PFSK-1 (cell line): ENCODE results near the gene RERE.

Experiments
- FOXP2 ChIP-seq: optimal IDR thresholded peaks from 2 replicates; pipeline ENCODE3; 2011; ENCODE audit warnings: borderline replicate concordance, control low read depth, inconsistent platforms; ENCODE audit not compliant: insufficient read depth; ENCODE audit errors: extremely low read length, extremely low read depth
- POLR2AphosphoS5 ChIP-seq: IDR thresholded peaks from 2 replicates; pipeline ENCODE4 v1.6.1; 2012; ENCODE audit warnings: low read depth, mild to moderate bottlenecking, control low read depth, low read length, moderate library complexity
- SIN3A ChIP-seq: IDR thresholded peaks from 2 replicates; pipeline ENCODE4 v1.6.1; 2012; ENCODE audit warnings: mild to moderate bottlenecking, low read length, moderate library complexity, borderline replicate concordance; ENCODE audit not compliant: insufficient read depth
- TAF1 ChIP-seq: IDR thresholded peaks from 2 replicates; pipeline ENCODE4 v1.6.1; 2012; ENCODE audit warnings: low read length, control low read depth, borderline replicate concordance; ENCODE audit not compliant: insufficient read depth
- TF ChIP-seq, protein P1 (sequence below), 2 experiments: IDR thresholded peaks; 2 replicates each; pipeline versions ENCODE4 v1.6.1 to v1.8.0; 2011 to 2012; ENCODE audit warnings: low read depth in 2 of 2, low read length in 2 of 2, control low read depth in 1 of 2, inconsistent platforms in 1 of 2, mild to moderate bottlenecking in 1 of 2, moderate library complexity in 1 of 2; ENCODE audit not compliant: insufficient read depth in 1 of 2

The RERE gene

GRCh38 chr1:8628606-8629005 is 188.8 kb downstream of the RERE start:
- TF ChIP-seq POLR2AphosphoS5 (no peak), TAF1 (no peak), FOXP2 (no peak), SIN3A (no peak)
- TF ChIP-seq, protein P1, sequence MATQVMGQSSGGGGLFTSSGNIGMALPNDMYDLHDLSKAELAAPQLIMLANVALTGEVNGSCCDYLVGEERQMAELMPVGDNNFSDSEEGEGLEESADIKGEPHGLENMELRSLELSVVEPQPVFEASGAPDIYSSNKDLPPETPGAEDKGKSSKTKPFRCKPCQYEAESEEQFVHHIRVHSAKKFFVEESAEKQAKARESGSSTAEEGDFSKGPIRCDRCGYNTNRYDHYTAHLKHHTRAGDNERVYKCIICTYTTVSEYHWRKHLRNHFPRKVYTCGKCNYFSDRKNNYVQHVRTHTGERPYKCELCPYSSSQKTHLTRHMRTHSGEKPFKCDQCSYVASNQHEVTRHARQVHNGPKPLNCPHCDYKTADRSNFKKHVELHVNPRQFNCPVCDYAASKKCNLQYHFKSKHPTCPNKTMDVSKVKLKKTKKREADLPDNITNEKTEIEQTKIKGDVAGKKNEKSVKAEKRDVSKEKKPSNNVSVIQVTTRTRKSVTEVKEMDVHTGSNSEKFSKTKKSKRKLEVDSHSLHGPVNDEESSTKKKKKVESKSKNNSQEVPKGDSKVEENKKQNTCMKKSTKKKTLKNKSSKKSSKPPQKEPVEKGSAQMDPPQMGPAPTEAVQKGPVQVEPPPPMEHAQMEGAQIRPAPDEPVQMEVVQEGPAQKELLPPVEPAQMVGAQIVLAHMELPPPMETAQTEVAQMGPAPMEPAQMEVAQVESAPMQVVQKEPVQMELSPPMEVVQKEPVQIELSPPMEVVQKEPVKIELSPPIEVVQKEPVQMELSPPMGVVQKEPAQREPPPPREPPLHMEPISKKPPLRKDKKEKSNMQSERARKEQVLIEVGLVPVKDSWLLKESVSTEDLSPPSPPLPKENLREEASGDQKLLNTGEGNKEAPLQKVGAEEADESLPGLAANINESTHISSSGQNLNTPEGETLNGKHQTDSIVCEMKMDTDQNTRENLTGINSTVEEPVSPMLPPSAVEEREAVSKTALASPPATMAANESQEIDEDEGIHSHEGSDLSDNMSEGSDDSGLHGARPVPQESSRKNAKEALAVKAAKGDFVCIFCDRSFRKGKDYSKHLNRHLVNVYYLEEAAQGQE (IDR thresholded peaks at IDR 0.05; ENCODE audit: insufficient read depth in 1 of 2, low read depth in 2 of 2, low read length in 2 of 2) = no peak

DNA sequence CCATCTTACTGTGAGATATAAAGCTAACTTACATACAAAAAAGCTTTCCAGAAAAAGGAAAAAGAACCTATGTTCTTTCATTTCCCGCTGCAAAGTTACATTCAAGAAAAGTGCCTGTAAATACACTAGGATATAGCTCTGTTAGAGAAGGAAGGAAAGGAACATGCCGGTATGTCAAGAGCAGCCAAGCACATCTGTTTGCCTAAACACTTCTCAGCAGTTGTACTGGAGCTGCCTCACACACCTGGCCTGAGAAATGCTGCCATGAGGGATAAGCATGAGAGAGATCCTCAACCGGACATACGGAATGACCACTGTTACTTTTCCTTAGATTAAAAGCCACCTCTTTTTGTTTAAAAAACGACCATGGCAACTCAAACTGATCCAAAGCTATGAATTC is 189.7 kb downstream of the RERE start:
- TF ChIP-seq, protein P1 (IDR thresholded peaks at IDR 0.05; ENCODE audit: insufficient read depth in 1 of 2, low read depth in 2 of 2, low read length in 2 of 2) = no peak
- TF ChIP-seq SIN3A (no peak), POLR2AphosphoS5 (no peak), TAF1 (no peak), FOXP2 (no peak)

DNA sequence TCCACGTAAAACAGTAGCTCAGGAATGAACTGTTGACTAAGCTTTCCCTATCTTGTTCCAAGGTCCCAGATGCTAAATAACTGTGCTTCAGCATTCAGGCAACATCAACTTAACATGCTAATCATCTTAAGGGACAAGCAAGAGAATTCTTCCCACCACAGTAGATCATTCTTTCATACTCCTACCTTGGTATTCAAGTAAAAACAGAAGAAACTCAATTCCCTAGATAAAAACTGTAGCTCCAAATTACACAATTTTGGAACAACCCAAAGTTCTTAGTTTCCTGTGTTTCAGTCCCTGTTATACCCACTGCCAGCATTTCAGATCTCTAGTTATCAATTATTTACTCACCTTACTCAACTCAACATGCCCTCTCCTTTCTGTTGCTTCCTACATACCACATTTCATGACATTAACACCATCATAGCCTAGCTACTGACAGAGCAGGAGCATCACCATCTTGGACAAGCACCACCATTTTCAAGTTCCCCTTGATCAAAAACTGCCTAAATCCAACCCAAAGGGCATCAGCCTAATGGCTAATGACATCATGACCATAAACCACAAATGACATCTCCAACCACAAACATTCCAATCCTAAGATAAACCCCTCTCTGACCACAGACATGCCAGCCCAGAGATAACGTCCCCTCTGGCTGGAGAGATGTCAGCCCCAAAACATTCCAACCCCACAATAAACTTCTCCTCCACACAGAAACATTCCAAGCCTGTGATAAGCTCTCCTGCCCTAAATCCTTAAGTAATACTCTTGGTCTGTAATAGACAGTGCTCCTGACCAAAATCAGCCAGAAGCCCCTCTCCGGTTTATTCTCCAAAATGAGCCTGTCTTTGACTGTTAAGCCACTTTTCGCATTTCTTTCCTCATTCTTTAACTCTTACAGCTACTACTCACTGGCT is 191.2 kb downstream of the RERE start:
- TF ChIP-seq, protein P1 (IDR thresholded peaks at IDR 0.05; ENCODE audit: insufficient read depth in 1 of 2, low read depth in 2 of 2, low read length in 2 of 2) = no peak
- TF ChIP-seq TAF1 (no peak), POLR2AphosphoS5 (no peak), FOXP2 (no peak), SIN3A (no peak)

GRCh38 chr1:8625491-8625890 is 191.9 kb downstream of the RERE start:
- TF ChIP-seq FOXP2 (no peak), POLR2AphosphoS5 (no peak), SIN3A (no peak), TAF1 (no peak)
- TF ChIP-seq, protein P1 (IDR thresholded peaks at IDR 0.05; ENCODE audit: insufficient read depth in 1 of 2, low read depth in 2 of 2, low read length in 2 of 2) = no peak

DNA sequence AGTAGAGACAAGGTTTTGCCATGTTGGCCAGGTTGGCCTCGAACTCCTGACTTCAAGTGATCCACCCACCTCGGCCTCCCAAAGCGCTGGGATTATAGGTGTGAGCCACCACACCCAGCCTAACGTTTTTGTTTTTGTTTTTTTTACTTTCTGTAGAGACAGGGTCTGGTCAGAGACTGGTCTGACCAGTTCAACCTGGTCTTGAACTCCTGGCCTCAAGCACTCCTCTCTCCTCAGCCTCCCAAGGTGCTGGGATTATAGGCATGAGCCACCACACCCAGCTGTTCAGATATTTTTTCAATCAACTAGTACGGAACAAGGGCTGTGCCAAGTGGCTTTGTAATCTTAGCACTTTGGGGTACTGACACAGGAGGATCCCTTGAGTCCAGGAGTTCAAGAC is 209.5 kb downstream of the RERE start:
- TF ChIP-seq, protein P1 (IDR thresholded peaks at IDR 0.05; ENCODE audit: insufficient read depth in 1 of 2, low read depth in 2 of 2, low read length in 2 of 2) = no peak
- TF ChIP-seq POLR2AphosphoS5 = no peak
- no peak for TF ChIP-seq SIN3A
